Endothelial cell of umbilical vein (primary cell): Measurements from ENCODE around the gene TMEM169. TPM values are rescaled to one million over a fixed set of nuclear protein-coding genes. Genes with fewer than 3 reads are reported as not detected.

Experiments used
- BruUV-seq: library from RNA; stranded (reverse); fragments of 400-500 nt; replicated peaks from 2 replicates; lab custom pipeline; 2021; lab: Mats Ljungman, UMichigan
- CTCF ChIA-PET: fragments of 300-600, 350-600 bp; sonication (Branson Sonifier 250); formaldehyde crosslinking; loops from one replicate; lab custom pipeline; 2021; ENCODE audit warnings: antibody characterized with exemption, inconsistent platforms; lab: Charles Lee
- POLR2A ChIA-PET: fragments of 300-600, 350-600 bp; sonication (Branson Sonifier 250); formaldehyde crosslinking; loops from one replicate; lab custom pipeline; 2021; ENCODE audit warnings: antibody characterized with exemption, inconsistent platforms; lab: Charles Lee
- DNase-seq: peaks from one replicate; pipeline ENCODE4 v3.0.0-alpha.2; 2011; ENCODE audit warnings: low read depth, low spot score
- FAIRE-seq: peaks from 2 replicates; lab custom pipeline; 2011; peaks lifted over from hg19 to GRCh38; lab: Jason Lieb, UNC
- H2AFZ ChIP-seq: 2 replicates; pipeline ENCODE4 v1.6.0; 2012; ENCODE audit warnings: low read depth, low read length, control low read depth, inconsistent platforms
- H3K27ac ChIP-seq: 2 replicates; pipeline ENCODE4 v1.5.1; 2011; ENCODE audit warnings: low read depth, mild to moderate bottlenecking, control low read depth, low read length, moderate library complexity; ENCODE audit not compliant: insufficient read depth
- H3K27me3 ChIP-seq, 2 experiments: 2 replicates each; pipeline versions ENCODE4 v1.6.0 to v1.6.1; 2011; ENCODE audit warnings: low read length in 2 of 2, mixed read lengths in 1 of 2; ENCODE audit not compliant: control insufficient read depth in 2 of 2, insufficient read depth in 2 of 2
- H3K36me3 ChIP-seq, 2 experiments: 2 replicates in 1 of 2; 3 replicates in 1 of 2; pipeline ENCODE4 v1.5.1; 2011; ENCODE audit warnings: low read length in 2 of 2, mild to moderate bottlenecking in 1 of 2, moderate library complexity in 1 of 2; ENCODE audit not compliant: control insufficient read depth in 2 of 2, insufficient read depth in 2 of 2; ENCODE audit errors: extremely low read depth in 1 of 2
- H3K4me1 ChIP-seq: 3 replicates; pipeline ENCODE4 v1.5.1; 2011; ENCODE audit warnings: mild to moderate bottlenecking, low read length; ENCODE audit not compliant: control insufficient read depth, insufficient read depth; ENCODE audit errors: extremely low read depth
- H3K4me2 ChIP-seq: 2 replicates; pipeline ENCODE4 v1.6.1; 2011; ENCODE audit warnings: low read length, control low read depth, mixed read lengths; ENCODE audit not compliant: insufficient read depth
- H3K4me3 ChIP-seq, 3 experiments: fragments of 200-600 bp in 1 of 3; sonication (generic), shearing (Covaris generic) in 1 of 3; replicated peaks in 1 of 3; 2 replicates each; pipeline ENCODE4 v1.5.1; 2011 to 2016; ENCODE audit warnings: control low read depth in 3 of 3, low read length in 3 of 3, mild to moderate bottlenecking in 2 of 3, inconsistent platforms in 1 of 3, low read depth in 1 of 3, moderate library complexity in 1 of 3; ENCODE audit not compliant: insufficient read depth in 1 of 3
- H3K79me2 ChIP-seq: 2 replicates; pipeline ENCODE4 v1.6.0; 2012; ENCODE audit warnings: low read length, inconsistent platforms; ENCODE audit not compliant: control insufficient read depth, insufficient read depth
- H3K9ac ChIP-seq: replicated peaks from 2 replicates; pipeline ENCODE3; 2011; ENCODE audit warnings: low read length, control low read depth; ENCODE audit not compliant: insufficient read depth; ENCODE audit errors: extremely low read depth
- H3K9me1 ChIP-seq: replicated peaks from 3 replicates; pipeline ENCODE4 v1.6.0; 2011; ENCODE audit warnings: mild to moderate bottlenecking, low read length; ENCODE audit not compliant: control insufficient read depth, insufficient read depth; ENCODE audit errors: extremely low read depth
- H3K9me3 ChIP-seq: replicated peaks from 2 replicates; pipeline ENCODE4 v1.5.1; 2012; ENCODE audit warnings: low read length, inconsistent platforms; ENCODE audit not compliant: control insufficient read depth, insufficient read depth
- H4K20me1 ChIP-seq: replicated peaks from 2 replicates; pipeline ENCODE3; 2011; ENCODE audit warnings: mild to moderate bottlenecking, low read length; ENCODE audit not compliant: control insufficient read depth, insufficient read depth; ENCODE audit errors: extremely low read depth
- EZH2 ChIP-seq: IDR thresholded peaks from 2 replicates; pipeline ENCODE4 v1.6.1; 2012; ENCODE audit warnings: borderline replicate concordance, low read depth, mild to moderate bottlenecking, moderate library complexity, low read length, inconsistent platforms; ENCODE audit not compliant: severe bottlenecking
- FOS ChIP-seq: IDR thresholded peaks from 2 replicates; pipeline ENCODE4 v1.6.1; 2011; ENCODE audit warnings: mild to moderate bottlenecking, low read length, moderate library complexity, borderline replicate concordance; ENCODE audit not compliant: insufficient read depth
- JUN ChIP-seq: IDR thresholded peaks from 2 replicates; pipeline ENCODE4 v1.6.1; 2011; ENCODE audit warnings: borderline replicate concordance, low read depth; ENCODE audit not compliant: insufficient read length, insufficient read depth
- POLR2AphosphoS5 ChIP-seq: IDR thresholded peaks from 2 replicates; pipeline ENCODE4 v1.6.1; 2012; ENCODE audit warnings: low read depth, mild to moderate bottlenecking, control low read depth, low read length, moderate library complexity; ENCODE audit not compliant: insufficient read depth
- dilution Hi-C: fragments of 300-500 bp; cut with MboI; formaldehyde crosslinking; loops from one replicate; pipeline ENCODE4 v1.15.0; 2019; ENCODE audit warnings: low sequenced_read_pairs; ENCODE audit not compliant: extremely low pct_ligation_motif_present
- intact Hi-C: fragments of 100-400 bp; cut with micrococcal nuclease; formaldehyde crosslinking; loops from one replicate; pipeline ENCODE4 v1.10.0; 2022
- polyA plus RNA-seq, 4 experiments: library from polyadenylated mRNA; depleted of rRNA in 3 of 4; stranded (reverse) in 3 of 4; unstranded in 1 of 4; fragments of >200 nt; gene quantifications; 2 replicates each; pipeline versions ENCODE4 v1.2.1 to v1.2.3, GENCODE V29; 2011 to 2012; ENCODE audit warnings: missing spikeins in 1 of 4
- total RNA-seq: library from RNA; stranded (reverse); gene quantifications from 2 replicates; pipeline ENCODE4 v1.2.3, GENCODE V29; 2021
- TF ChIP-seq, protein P1 (sequence below): IDR thresholded peaks from 2 replicates; pipeline ENCODE4 v1.6.1; 2011; ENCODE audit not compliant: insufficient read depth, insufficient read length
- TF ChIP-seq, protein P2 (sequence below), 2 donors: IDR thresholded peaks; 1 replicate in 1 of 2; 2 replicates in 1 of 2; pipeline ENCODE4 v1.5.1; 2011; ENCODE audit warnings: low read length in 2 of 2, mild to moderate bottlenecking in 2 of 2, moderate library complexity in 2 of 2, control low read depth in 1 of 2, inconsistent platforms in 1 of 2, low read depth in 1 of 2; ENCODE audit not compliant: insufficient read depth in 1 of 2; ENCODE audit errors: extremely low read depth in 1 of 2

TMEM169 gene
- total and polyA plus RNA-seq, 2 donors (not counting 3 experiments of a cell fraction or from before 2014, with no cell fraction given), result 0.20 TPM; not detected in 1

DNA sequence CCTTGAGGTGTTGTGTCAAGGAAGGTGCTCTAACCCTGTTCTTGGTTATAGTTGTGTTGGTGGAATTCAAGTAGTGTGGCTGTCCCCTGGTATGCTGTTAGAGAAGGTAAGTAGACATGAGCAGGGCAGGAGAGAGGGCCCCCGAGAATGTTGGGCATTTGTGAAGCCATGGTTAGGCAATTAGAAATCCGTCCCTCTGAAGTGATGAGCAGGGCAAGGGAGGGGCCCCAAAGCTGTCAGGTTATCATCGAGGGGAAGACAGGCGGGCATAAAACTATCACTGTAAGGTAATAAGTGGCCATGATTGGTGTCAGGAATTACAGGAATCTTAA lies 32.6 kb downstream of the TMEM169 start:
- Histone ChIP-seq H3K9me1 (no peaks in the 10 kb centered on the region), H3K4me2 (no peak overlapping the region), H3K9ac (no peak overlapping the region), H3K4me1 (peaks cover 26% of the 10 kb centered on the region), H3K4me3 (no peak overlapping the region), H3K9me3 (no peaks in the 10 kb centered on the region), H3K36me3 (peaks cover 18 to 41% of the 10 kb centered on the region in 2 experiments), H3K27ac (no peak overlapping the region), H2AFZ (no peak overlapping the region), H4K20me1 (no peaks in the 10 kb centered on the region), H3K79me2 (peaks cover 80% of the 10 kb centered on the region), H3K27me3 (no peaks in the 10 kb centered on the region)
- no peak for FAIRE-seq
- intact Hi-C loops, result loop anchor here (1.0 to 10.0 kb wide), 3 partner anchors 298 to 520 kb away; partner anchors contain the start of genes IGFBP2, RPL37A and SMARCAL1
- POLR2A ChIA-PET, result interaction anchor here (0.9 to 1.0 kb wide), 3 partner anchors 9 to 35 kb away, joined by 3 to 8 read pairs (median 5); no protein-coding TSS in a partner anchor
- no peak for DNase-seq
- CTCF ChIA-PET, result interaction anchor here (0.6 to 1.6 kb wide), 7 partner anchors 9 to 82 kb away, joined by 3 to 8 read pairs (median 4); partner anchors contain the start of genes PECR and TMEM169
- TF ChIP-seq JUN (no peak), FOS (no peak), EZH2 (no peak), POLR2AphosphoS5 (no peak)
- TF ChIP-seq, protein P1, sequence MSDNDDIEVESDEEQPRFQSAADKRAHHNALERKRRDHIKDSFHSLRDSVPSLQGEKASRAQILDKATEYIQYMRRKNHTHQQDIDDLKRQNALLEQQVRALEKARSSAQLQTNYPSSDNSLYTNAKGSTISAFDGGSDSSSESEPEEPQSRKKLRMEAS, result no peak
- TF ChIP-seq, protein P2, sequence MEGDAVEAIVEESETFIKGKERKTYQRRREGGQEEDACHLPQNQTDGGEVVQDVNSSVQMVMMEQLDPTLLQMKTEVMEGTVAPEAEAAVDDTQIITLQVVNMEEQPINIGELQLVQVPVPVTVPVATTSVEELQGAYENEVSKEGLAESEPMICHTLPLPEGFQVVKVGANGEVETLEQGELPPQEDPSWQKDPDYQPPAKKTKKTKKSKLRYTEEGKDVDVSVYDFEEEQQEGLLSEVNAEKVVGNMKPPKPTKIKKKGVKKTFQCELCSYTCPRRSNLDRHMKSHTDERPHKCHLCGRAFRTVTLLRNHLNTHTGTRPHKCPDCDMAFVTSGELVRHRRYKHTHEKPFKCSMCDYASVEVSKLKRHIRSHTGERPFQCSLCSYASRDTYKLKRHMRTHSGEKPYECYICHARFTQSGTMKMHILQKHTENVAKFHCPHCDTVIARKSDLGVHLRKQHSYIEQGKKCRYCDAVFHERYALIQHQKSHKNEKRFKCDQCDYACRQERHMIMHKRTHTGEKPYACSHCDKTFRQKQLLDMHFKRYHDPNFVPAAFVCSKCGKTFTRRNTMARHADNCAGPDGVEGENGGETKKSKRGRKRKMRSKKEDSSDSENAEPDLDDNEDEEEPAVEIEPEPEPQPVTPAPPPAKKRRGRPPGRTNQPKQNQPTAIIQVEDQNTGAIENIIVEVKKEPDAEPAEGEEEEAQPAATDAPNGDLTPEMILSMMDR (IDR thresholded peaks at IDR 0.05; ENCODE audit: extremely low read depth in 1 of 2, insufficient read depth in 1 of 2, low read depth in 1 of 2, low read length in 2 of 2), result no peak
- no TSS peak for BruUV-seq
- dilution Hi-C loops, result no loop called here
